GM12878 (cell line): ENCODE results near the gene CCN5.

ENCODE experiments used
- CREB1 ChIP-seq: IDR thresholded peaks from 2 replicates; pipeline ENCODE4 v1.6.1; 2012; ENCODE audit warnings: low read depth, mild to moderate bottlenecking, inconsistent platforms
- CTCF ChIP-seq, 3 experiments: IDR thresholded peaks in 2 of 3; conservative IDR thresholded peaks in 1 of 3; 2 replicates each; pipeline ENCODE4 v1.5.1; 2011; ENCODE audit warnings: low read depth in 3 of 3, low read length in 3 of 3, mild to moderate bottlenecking in 3 of 3, control low read depth in 2 of 3, moderate library complexity in 2 of 3, inconsistent platforms in 1 of 3, mixed read lengths in 1 of 3; ENCODE audit not compliant: control insufficient read depth in 2 of 3, insufficient read depth in 1 of 3; ENCODE audit errors: extremely low read depth in 1 of 3
- EP300 ChIP-seq, 2 experiments: fragments of 150-350 bp in 1 of 2; IDR thresholded peaks; 2 replicates each; pipeline ENCODE4 v1.6.1; 2011 to 2012; ENCODE audit warnings: low read depth in 2 of 2, low read length in 2 of 2, borderline replicate concordance in 1 of 2, improper control_type of control experiment in 1 of 2, inconsistent platforms in 1 of 2; ENCODE audit not compliant: control insufficient read depth in 1 of 2
- MXI1 ChIP-seq: fragments of 150-350 bp; IDR thresholded peaks from 2 replicates; pipeline ENCODE4 v1.6.1; 2011; ENCODE audit warnings: low read depth, mild to moderate bottlenecking, inconsistent platforms, low read length, improper control_type of control experiment
- NKRF ChIP-seq: fragments of 450-650 bp; conservative IDR thresholded peaks from 2 replicates; pipeline ENCODE4 v1.6.1; 2017; ENCODE audit warnings: mild to moderate bottlenecking, moderate library complexity
- TCF12 ChIP-seq: IDR thresholded peaks from 2 replicates; pipeline ENCODE4 v1.6.1; 2011; ENCODE audit warnings: low read depth, mild to moderate bottlenecking, low read length

- TF ChIP-seq EP300 (IDR thresholded peaks at IDR 0.05; ENCODE audit: borderline replicate concordance in 1 of 2, control insufficient read depth in 1 of 2, low read depth in 2 of 2, low read length in 2 of 2) = no peak
- no peak for TF ChIP-seq CREB1
- TF ChIP-seq TCF12 = no peak
- no peak for TF ChIP-seq CTCF (IDR thresholded peaks at IDR 0.05 in 2 of 3, conservative IDR thresholded peaks at IDR 0.05 in 1 of 3; ENCODE audit: control insufficient read depth in 2 of 3, extremely low read depth in 1 of 3, insufficient read depth in 1 of 3, low read depth in 3 of 3, low read length in 3 of 3)
- TF ChIP-seq NKRF = no peak
- no peak for TF ChIP-seq MXI1
These were observed 37.1 kb downstream of the CCN5 start for GRCh38 chr20:44752099-44752931.
